Lung (tissue), 12 donors: Measurements from ENCODE around the gene CLDN9. TPM values are rescaled to one million over a fixed set of nuclear protein-coding genes. Genes with fewer than 3 reads are reported as not detected.

ENCODE experiments used
- ATAC-seq: fragments of 200-7000 bp; cut with Tn5 transposase; one replicate; pipeline ENCODE4 v1.9.1; 2020; ENCODE audit warnings: moderate number of reproducible peaks; ENCODE audit not compliant: insufficient read depth, low FRiP score
- DNase-seq, 3 donors: peaks; one replicate each; pipeline ENCODE4 v3.0.0-alpha.2; 2013 to 2017
- H3K27ac ChIP-seq, 2 donors: one replicate each; pipeline ENCODE4 v1.5.1; 2013; ENCODE audit warnings: mild to moderate bottlenecking in 2 of 2, moderate library complexity in 2 of 2, control low read depth in 1 of 2, inconsistent platforms in 1 of 2, low read depth in 1 of 2, low read length in 1 of 2
- H3K27me3 ChIP-seq, 3 donors: one replicate each; pipeline ENCODE4 v1.5.1; 2013; ENCODE audit warnings: low read length in 2 of 3; ENCODE audit not compliant: control insufficient read depth in 3 of 3, insufficient read depth in 3 of 3
- H3K36me3 ChIP-seq, 4 donors: one replicate each; pipeline ENCODE4 v1.5.1; 2013; ENCODE audit warnings: low read length in 4 of 4, mild to moderate bottlenecking in 1 of 4, moderate library complexity in 1 of 4; ENCODE audit not compliant: control insufficient read depth in 4 of 4, insufficient read depth in 4 of 4
- H3K4me1 ChIP-seq, 5 donors: one replicate each; pipeline ENCODE4 v1.5.1; 2013; ENCODE audit warnings: low read length in 5 of 5, mild to moderate bottlenecking in 2 of 5, moderate library complexity in 1 of 5; ENCODE audit not compliant: control insufficient read depth in 5 of 5, insufficient read depth in 5 of 5
- H3K4me3 ChIP-seq: one replicate; pipeline ENCODE4 v1.5.1; 2013; ENCODE audit warnings: mild to moderate bottlenecking, control low read depth, moderate library complexity
- H3K9ac ChIP-seq, 2 donors: one replicate each; pipeline ENCODE4 v1.5.1; 2013; ENCODE audit warnings: low read length in 2 of 2, control low read depth in 1 of 2; ENCODE audit not compliant: insufficient read depth in 1 of 2
- H3K9me3 ChIP-seq, 4 donors: one replicate each; pipeline ENCODE4 v1.5.1; 2013; ENCODE audit warnings: low read length in 3 of 4, mild to moderate bottlenecking in 1 of 4, moderate library complexity in 1 of 4; ENCODE audit not compliant: control insufficient read depth in 4 of 4, insufficient read depth in 3 of 4
- WGBS, 2 donors: extraction: QIAGEN DNeasy Blood & Tissue Kit; methylation state at CpG; one replicate each; pipeline ENCODE4 v1.1.7; 2013; 5-methylcytosine and 5-hydroxymethylcytosine counted together
- polyA plus RNA-seq, 2 donors: library from polyadenylated mRNA; stranded (reverse); fragments of 200-250 nt; gene quantifications; one replicate each; pipeline ENCODE4 v1.2.1, GENCODE V29; 2013
- total RNA-seq, 2 donors: library from RNA; depleted of rRNA in 1 of 2; stranded (reverse); fragments of >200 nt in 1 of 2; gene quantifications; one replicate each; pipeline ENCODE4 v1.2.1, GENCODE V29; 2014 to 2021
- TF ChIP-seq, protein P1 (sequence below): IDR thresholded peaks from 2 replicates; pipeline ENCODE4 v1.5.1; 2012; ENCODE audit warnings: mild to moderate bottlenecking; ENCODE audit errors: control extremely low read depth, extremely low read depth
- donor health status: control.
- donor health status: control.
- donor health status: Bipolar disorder and iron deficiency.
- donor health status: healthy.
- donor health status: DM: yes; HTN: yes; CAD: no.

CLDN9 gene
- total and polyA plus RNA-seq, 4 donors = 0.91 to 5.3 (median 1.3) TPM

DNA sequence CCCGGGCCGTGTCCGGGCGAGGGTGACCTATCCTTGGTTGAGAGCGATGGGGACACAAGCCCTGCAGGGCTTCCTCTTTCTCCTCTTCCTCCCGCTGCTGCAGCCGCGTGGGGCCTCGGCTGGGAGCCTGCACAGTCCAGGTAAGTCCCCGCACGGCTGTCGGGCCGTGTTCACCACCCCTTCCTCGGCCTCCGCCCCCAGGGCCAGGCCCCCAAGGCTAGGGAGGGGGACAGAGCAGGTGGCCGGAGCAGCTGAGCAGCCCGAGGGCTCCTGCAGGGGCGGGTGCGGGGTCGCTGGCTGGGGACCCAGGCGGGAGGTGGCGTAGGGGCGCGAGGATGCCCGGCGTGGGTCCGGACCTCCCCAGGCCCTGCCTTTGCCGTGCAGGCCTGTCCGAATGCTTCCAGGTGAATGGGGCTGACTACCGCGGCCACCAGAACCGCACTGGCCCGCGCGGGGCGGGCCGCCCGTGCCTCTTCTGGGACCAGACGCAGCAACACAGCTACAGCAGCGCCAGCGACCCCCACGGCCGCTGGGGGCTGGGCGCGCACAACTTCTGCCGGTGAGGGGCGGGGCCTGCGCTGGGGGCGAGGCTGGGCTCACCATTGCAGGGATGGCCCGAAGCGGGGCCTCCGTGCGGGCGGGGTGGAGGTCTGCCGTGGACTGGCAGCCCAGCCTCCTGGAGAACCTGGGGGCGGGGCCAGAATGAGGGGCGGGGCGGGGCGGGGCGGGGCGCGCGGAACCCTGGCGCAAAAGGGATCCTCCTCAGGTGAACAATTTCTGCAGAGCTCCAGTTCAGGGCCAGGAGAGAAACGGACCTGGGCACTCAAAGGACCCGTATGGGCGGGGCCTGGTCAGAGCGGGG lies 48.0 kb upstream of the CLDN9 start:
- DNase-seq (peak in 1 of 3 donors; percentile 60), ATAC-seq (no peak)
- H3K4me3 ChIP-seq = no peak overlapping the region
- peaks cover 7 to 50% (median 31%) of the 10 kb centered on the region in 3 donors for H3K27me3 ChIP-seq
- H3K27ac ChIP-seq = no peak overlapping the region
- H3K4me1 ChIP-seq = peaks cover 0 to 34% (median 6%) of the 10 kb centered on the region in 5 donors
- no peak overlapping the region for H3K9ac ChIP-seq
- H3K9me3 ChIP-seq = no peaks in the 10 kb centered on the region
- H3K36me3 ChIP-seq = no peaks in the 10 kb centered on the region
- TF ChIP-seq, protein P1, sequence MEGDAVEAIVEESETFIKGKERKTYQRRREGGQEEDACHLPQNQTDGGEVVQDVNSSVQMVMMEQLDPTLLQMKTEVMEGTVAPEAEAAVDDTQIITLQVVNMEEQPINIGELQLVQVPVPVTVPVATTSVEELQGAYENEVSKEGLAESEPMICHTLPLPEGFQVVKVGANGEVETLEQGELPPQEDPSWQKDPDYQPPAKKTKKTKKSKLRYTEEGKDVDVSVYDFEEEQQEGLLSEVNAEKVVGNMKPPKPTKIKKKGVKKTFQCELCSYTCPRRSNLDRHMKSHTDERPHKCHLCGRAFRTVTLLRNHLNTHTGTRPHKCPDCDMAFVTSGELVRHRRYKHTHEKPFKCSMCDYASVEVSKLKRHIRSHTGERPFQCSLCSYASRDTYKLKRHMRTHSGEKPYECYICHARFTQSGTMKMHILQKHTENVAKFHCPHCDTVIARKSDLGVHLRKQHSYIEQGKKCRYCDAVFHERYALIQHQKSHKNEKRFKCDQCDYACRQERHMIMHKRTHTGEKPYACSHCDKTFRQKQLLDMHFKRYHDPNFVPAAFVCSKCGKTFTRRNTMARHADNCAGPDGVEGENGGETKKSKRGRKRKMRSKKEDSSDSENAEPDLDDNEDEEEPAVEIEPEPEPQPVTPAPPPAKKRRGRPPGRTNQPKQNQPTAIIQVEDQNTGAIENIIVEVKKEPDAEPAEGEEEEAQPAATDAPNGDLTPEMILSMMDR = no peak
- whole genome bisulfite sequencing, 2 donors = 0 to 1% methylated on average over 36 to 68 of the region's 68 CpGs

DNA sequence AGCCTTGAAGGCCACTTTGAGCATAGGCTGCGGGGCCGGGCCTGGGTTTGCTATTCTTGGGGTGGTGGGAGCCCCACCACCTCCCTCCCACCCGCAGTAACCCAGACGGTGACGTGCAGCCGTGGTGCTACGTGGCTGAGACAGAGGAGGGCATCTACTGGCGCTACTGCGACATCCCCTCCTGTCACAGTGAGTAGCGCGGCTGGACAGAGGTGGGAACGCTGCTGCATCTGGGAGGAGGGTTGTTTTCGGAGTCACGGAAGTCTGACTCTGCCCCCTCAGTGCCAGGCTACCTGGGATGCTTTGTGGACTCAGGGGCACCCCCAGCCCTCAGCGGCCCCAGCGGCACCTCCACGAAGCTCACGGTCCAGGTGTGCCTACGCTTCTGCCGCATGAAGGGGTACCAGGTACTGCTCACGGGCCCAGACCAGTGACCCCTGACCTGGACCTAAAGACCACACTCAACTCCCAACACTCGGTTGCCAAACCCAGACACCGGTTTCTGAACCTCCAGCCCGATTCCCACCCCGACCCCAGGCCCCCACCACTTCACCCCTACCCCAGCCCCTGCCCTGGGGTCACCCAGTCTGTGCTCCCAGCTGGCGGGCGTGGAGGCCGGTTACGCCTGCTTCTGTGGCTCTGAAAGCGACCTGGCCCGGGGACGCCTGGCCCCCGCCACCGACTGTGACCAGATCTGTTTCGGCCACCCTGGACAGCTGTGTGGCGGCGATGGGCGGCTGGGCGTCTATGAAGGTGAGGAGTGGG lies 46.5 kb upstream of the CLDN9 start:
- H3K4me3 ChIP-seq = no peak overlapping the region
- peaks cover 0 to 42% (median 8%) of the 10 kb centered on the region in 5 donors for H3K4me1 ChIP-seq
- ATAC-seq (no peak), DNase-seq (no peak)
- TF ChIP-seq, protein P1 = no peak
- 54 to 59% methylated on average over 39 of the region's 39 CpGs for WGBS, 2 donors
- H3K9me3 ChIP-seq = no peaks in the 10 kb centered on the region
- H3K27ac ChIP-seq = no peak overlapping the region
- no peaks in the 10 kb centered on the region for H3K36me3 ChIP-seq
- H3K9ac ChIP-seq = no peak overlapping the region
- H3K27me3 ChIP-seq = peaks cover 7 to 50% (median 31%) of the 10 kb centered on the region in 3 donors

DNA sequence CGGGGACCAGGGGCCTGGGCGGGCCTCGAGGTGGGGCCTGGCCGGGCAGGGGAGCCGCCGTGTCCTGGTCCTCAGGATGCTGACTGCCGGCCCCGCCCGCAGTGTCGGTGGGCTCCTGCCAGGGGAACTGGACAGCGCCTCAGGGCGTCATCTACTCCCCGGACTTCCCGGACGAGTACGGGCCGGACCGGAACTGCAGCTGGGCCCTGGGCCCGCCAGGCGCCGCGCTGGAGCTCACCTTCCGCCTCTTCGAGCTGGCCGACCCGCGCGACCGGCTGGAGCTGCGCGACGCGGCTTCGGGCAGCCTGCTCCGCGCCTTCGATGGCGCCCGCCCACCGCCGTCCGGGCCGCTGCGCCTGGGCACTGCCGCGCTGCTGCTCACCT lies 45.9 kb upstream of the CLDN9 start:
- Histone ChIP-seq H3K27me3 (peaks cover 7 to 49% (median 31%) of the 10 kb centered on the region in 3 donors), H3K36me3 (no peaks in the 10 kb centered on the region), H3K4me1 (peaks cover 0 to 40% (median 8%) of the 10 kb centered on the region in 5 donors), H3K27ac (no peak overlapping the region), H3K9me3 (no peaks in the 10 kb centered on the region), H3K4me3 (no peak overlapping the region), H3K9ac (no peak overlapping the region)
- TF ChIP-seq, protein P1 = peak; percentile 0
- ATAC-seq (no peak), DNase-seq (peak in 1 of 3 donors; percentile 16)
- WGBS, 2 donors = 2 to 3% methylated on average over 31 to 46 of the region's 46 CpGs
